GM19328 (cell line): ENCODE data around the gene ROR2.
"Not testable (repeated sequence)": the region's sequence is repeated elsewhere in the genome, so short reads cannot be mapped to it uniquely, and the experiment has no call there.

ENCODE experiments used
- ATAC-seq: cut with Tn5 transposase; IDR thresholded peaks from one replicate; pipeline ENCODE4 v1.9.1; 2021; ENCODE audit warnings: mild to moderate bottlenecking, moderate library complexity; ENCODE audit not compliant: unreplicated experiment

The ROR2 gene

GRCh38 chr9:91803151-91803940 lies 146.7 kb downstream of the ROR2 start:
- ATAC-seq = no peak

GRCh38 chr9:91802391-91802790 lies 147.6 kb downstream of the ROR2 start:
- ATAC-seq = no peak

GRCh38 chr9:91800473-91801030 lies 149.5 kb downstream of the ROR2 start:
- no peak for ATAC-seq

- no peak for ATAC-seq
These were observed 150.8 kb downstream of the ROR2 start for GRCh38 chr9:91799113-91799744.

GRCh38 chr9:91798273-91799112 lies 151.5 kb downstream of the ROR2 start:
- ATAC-seq = not testable (repeated sequence)

- ATAC-seq = not testable (repeated sequence)
These were observed 152.5 kb downstream of the ROR2 start for GRCh38 chr9:91797517-91797916.

GRCh38 chr9:91796516-91796915 lies 153.5 kb downstream of the ROR2 start:
- not testable (repeated sequence) for ATAC-seq

- no peak for ATAC-seq
These were observed 154.3 kb downstream of the ROR2 start for GRCh38 chr9:91795598-91796241.

- ATAC-seq = not testable (repeated sequence)
These were observed 156.7 kb downstream of the ROR2 start for GRCh38 chr9:91793371-91793770.

GRCh38 chr9:91790917-91791316 lies 159.1 kb downstream of the ROR2 start:
- no peak for ATAC-seq

GRCh38 chr9:91789941-91790340 lies 160.1 kb downstream of the ROR2 start:
- ATAC-seq = no peak

GRCh38 chr9:91787931-91788330 lies 162.1 kb downstream of the ROR2 start:
- no peak for ATAC-seq

- ATAC-seq = no peak
These were observed 163.7 kb downstream of the ROR2 start for GRCh38 chr9:91786132-91786896.

- no peak for ATAC-seq
These were observed 164.6 kb downstream of the ROR2 start for GRCh38 chr9:91785447-91785842.

- no peak for ATAC-seq
These were observed 165.2 kb downstream of the ROR2 start for GRCh38 chr9:91784673-91785446.

GRCh38 chr9:91783876-91784672 lies 166.0 kb downstream of the ROR2 start:
- ATAC-seq = no peak

GRCh38 chr9:91783411-91783810 lies 166.6 kb downstream of the ROR2 start:
- no peak for ATAC-seq

GRCh38 chr9:91782708-91783214 lies 167.3 kb downstream of the ROR2 start:
- ATAC-seq = no peak
